Prostate gland (tissue), 2 donors: Measurements from ENCODE around the gene MED15. TPM values are rescaled to one million over a fixed set of nuclear protein-coding genes. Genes with fewer than 3 reads are reported as not detected.

ENCODE experiments used
- DNase-seq: peaks from one replicate; pipeline ENCODE4 v3.0.0-alpha.2; 2019; ENCODE audit warnings: low spot score
- H3K27ac ChIP-seq, 2 donors: fragments of 200-600 bp; sonication (generic); 2 replicates each; pipeline ENCODE4 v1.5.1; 2017 to 2019
- H3K27me3 ChIP-seq: fragments of 200-600 bp; sonication (generic); replicated peaks from 2 replicates; pipeline ENCODE4 v1.5.1; 2019; ENCODE audit not compliant: insufficient read depth
- H3K36me3 ChIP-seq, 2 donors: fragments of 200-600 bp; sonication (generic); 1 replicate in 1 of 2; 2 replicates in 1 of 2; pipeline versions ENCODE4 v1.5.1 to v1.8.1; 2017 to 2019
- H3K4me1 ChIP-seq: fragments of 200-600 bp; sonication (generic); replicated peaks from 2 replicates; pipeline ENCODE4 v1.5.1; 2019
- H3K4me3 ChIP-seq, 2 donors: fragments of 200-600 bp; sonication (generic); 2 replicates each; pipeline ENCODE4 v1.5.1; 2017 to 2019
- H3K9me3 ChIP-seq: fragments of 200-600 bp; sonication (generic); 2 replicates; pipeline ENCODE4 v1.5.1; 2017
- CTCF ChIP-seq, 4 experiments: fragments of 200-600 bp in 2 of 4; fragments of 450-650 bp in 2 of 4; sonication (generic) in 2 of 4; IDR thresholded peaks; 1 replicate in 3 of 4; 2 replicates in 1 of 4; pipeline ENCODE4 v1.5.1; 2016 to 2019; ENCODE audit warnings: antibody characterized with exemption in 4 of 4, mild to moderate bottlenecking in 2 of 4, moderate library complexity in 2 of 4
- POLR2A ChIP-seq: fragments of 450-650 bp; IDR thresholded peaks from one replicate; pipeline ENCODE4 v1.6.1; 2016; ENCODE audit warnings: antibody characterized with exemption, mild to moderate bottlenecking
- POLR2AphosphoS5 ChIP-seq: sonication (generic); formaldehyde crosslinking; IDR thresholded peaks from one replicate; pipeline ENCODE4 v1.6.1; 2017; ENCODE audit warnings: antibody characterized with exemption
- WGBS: methylation state at CpG from one replicate; pipeline ENCODE4 v1.1.5; 2018; 5-methylcytosine and 5-hydroxymethylcytosine counted together
- intact Hi-C: fragments of 100-400 bp; cut with DNase I; formaldehyde crosslinking; loops from one replicate; pipeline ENCODE4 v1.14.2; 2022
- total RNA-seq, 2 donors: library from RNA; depleted of rRNA; stranded (reverse); fragments of >200 nt; gene quantifications; one replicate each; pipeline ENCODE4 v1.1.0, GENCODE V29; 2016

MED15 gene
- total RNA-seq, 2 donors from 2014 or later = 43.2 to 87.1 TPM

- Histone ChIP-seq H3K36me3 (no peaks in the 10 kb centered on the region), H3K27ac (no peak overlapping the region), H3K9me3 (no peaks in the 10 kb centered on the region), H3K4me1 (no peaks in the 10 kb centered on the region), H3K27me3 (no peaks in the 10 kb centered on the region), H3K4me3 (no peak overlapping the region)
- TF ChIP-seq CTCF (IDR thresholded peaks at IDR 0.05) (no peak), POLR2A (no peak), POLR2AphosphoS5 (no peak)
- intact Hi-C loops = no loop called here
- 91% methylated on average over 1 of the region's 1 CpG for WGBS
- no peak for DNase-seq
Observed at GRCh38 chr22:20621162-20621561, 113.8 kb downstream of the MED15 start.

DNA sequence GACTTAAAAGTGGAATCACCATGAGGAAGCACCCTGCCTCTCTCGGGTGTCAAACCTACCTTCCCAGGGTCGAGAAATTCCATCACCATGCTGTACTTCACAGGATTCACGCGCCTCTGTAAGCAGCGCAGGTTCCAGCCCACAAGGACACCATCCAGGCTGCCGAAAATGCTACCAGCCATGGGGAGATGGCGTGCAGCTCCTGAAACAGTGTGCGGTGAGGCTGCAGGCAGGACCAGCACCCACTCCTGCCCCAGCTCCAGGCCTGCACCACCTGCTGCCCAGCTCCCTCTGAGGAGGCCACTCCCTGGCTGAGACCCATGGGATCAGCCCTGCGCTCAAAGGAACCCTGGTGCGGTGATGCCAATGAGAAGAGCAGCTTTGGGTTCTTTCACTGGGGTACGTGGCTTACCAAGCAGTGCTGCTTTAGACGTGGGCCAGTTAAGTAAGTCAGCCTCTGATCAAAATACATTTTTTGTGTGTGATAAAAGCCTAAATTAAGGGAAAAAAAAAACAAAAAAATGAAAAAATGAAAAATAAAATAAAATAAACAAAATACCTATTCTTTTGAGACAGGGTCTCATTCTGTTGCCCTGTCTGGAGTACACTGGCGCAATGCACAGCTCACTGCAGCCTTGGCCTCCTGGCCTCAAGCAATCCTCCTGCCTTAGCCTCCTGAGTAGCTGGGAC lies 115.4 kb downstream of the MED15 start:
- TF ChIP-seq CTCF (IDR thresholded peaks at IDR 0.05) (no peak), POLR2A (no peak), POLR2AphosphoS5 (no peak)
- H3K4me3 ChIP-seq = no peak overlapping the region
- no peaks in the 10 kb centered on the region for H3K4me1 ChIP-seq
- intact Hi-C loops = no loop called here
- no peaks in the 10 kb centered on the region for H3K27me3 ChIP-seq
- no peaks in the 10 kb centered on the region for H3K36me3 ChIP-seq
- H3K9me3 ChIP-seq = no peaks in the 10 kb centered on the region
- DNase-seq = no peak
- WGBS = 81% methylated on average over 13 of the region's 13 CpGs
- H3K27ac ChIP-seq = no peak overlapping the region

- Histone ChIP-seq H3K4me1 (no peaks in the 10 kb centered on the region), H3K4me3 (no peak overlapping the region), H3K9me3 (no peaks in the 10 kb centered on the region), H3K27ac (no peak overlapping the region), H3K27me3 (no peaks in the 10 kb centered on the region), H3K36me3 (no peaks in the 10 kb centered on the region)
- TF ChIP-seq POLR2A (no peak), POLR2AphosphoS5 (no peak), CTCF (IDR thresholded peaks at IDR 0.05) (no peak)
- DNase-seq = no peak
- WGBS = 82% methylated on average over 5 of the region's 5 CpGs
- intact Hi-C loops = no loop called here
Observed at GRCh38 chr22:20624161-20624616, 116.8 kb downstream of the MED15 start.

DNA sequence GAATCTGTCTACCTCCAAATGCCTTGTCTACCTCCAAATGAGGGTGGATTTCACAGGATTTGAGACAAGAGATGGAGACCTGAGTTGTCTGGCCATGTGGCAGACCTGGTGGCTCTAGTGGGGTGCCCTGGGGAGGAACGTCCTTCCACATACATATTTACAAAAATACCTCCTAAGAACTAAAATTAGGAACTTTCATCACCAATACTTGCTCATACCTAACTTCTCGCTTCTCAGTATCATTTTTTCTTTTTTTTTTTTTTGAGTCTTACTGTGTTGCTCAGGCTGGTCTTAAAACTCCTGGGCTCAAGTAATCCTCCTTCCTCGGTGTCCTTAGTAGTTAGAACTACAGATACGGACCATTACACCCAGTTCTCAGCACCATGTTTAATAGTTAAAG lies 117.9 kb downstream of the MED15 start:
- DNase-seq = no peak
- H3K4me3 ChIP-seq = no peak overlapping the region
- no peak overlapping the region for H3K27ac ChIP-seq
- no peaks in the 10 kb centered on the region for H3K27me3 ChIP-seq
- 90% methylated on average over 4 of the region's 4 CpGs for WGBS
- H3K9me3 ChIP-seq = no peaks in the 10 kb centered on the region
- TF ChIP-seq CTCF (IDR thresholded peaks at IDR 0.05) (no peak), POLR2AphosphoS5 (no peak), POLR2A (no peak)
- no peaks in the 10 kb centered on the region for H3K36me3 ChIP-seq
- intact Hi-C loops = no loop called here
- H3K4me1 ChIP-seq = no peaks in the 10 kb centered on the region

GRCh38 chr22:20626811-20627210 lies 119.4 kb downstream of the MED15 start:
- intact Hi-C loops = no loop called here
- no peak for DNase-seq

More at GRCh38 chr22:20626811-20627210, 119.4 kb downstream of the MED15 start:
- no peaks in the 10 kb centered on the region for H3K4me1 ChIP-seq
- no peaks in the 10 kb centered on the region for H3K9me3 ChIP-seq
- no peaks in the 10 kb centered on the region for H3K27me3 ChIP-seq
- H3K4me3 ChIP-seq = no peak overlapping the region
- no peak for TF ChIP-seq POLR2AphosphoS5
- 95% methylated on average over 4 of the region's 4 CpGs for WGBS
- no peak overlapping the region for H3K27ac ChIP-seq
- H3K36me3 ChIP-seq = no peaks in the 10 kb centered on the region
